K562 (cell line): ENCODE results near the gene AGPAT2. TPM values are rescaled to one million over a fixed set of nuclear protein-coding genes. Genes with fewer than 3 reads are reported as not detected.

Experiments
- CTCFL ChIP-seq: IDR thresholded peaks from 2 replicates; pipeline ENCODE4 v1.6.1; 2011; ENCODE audit warnings: borderline replicate concordance, low read depth, mild to moderate bottlenecking, moderate library complexity, low read length; ENCODE audit not compliant: insufficient read depth, poor library complexity, severe bottlenecking
- DIDO1 ChIP-seq: fragments of 450-650 bp; IDR thresholded peaks from 2 replicates; pipeline ENCODE4 v1.6.1; 2016; ENCODE audit warnings: low read depth, missing biosample characterization, missing genetic modification characterization
- DPF2 ChIP-seq: fragments of 450-650 bp; IDR thresholded peaks from 2 replicates; pipeline ENCODE4 v1.6.1; 2016
- ELK1 ChIP-seq: sonication (generic); formaldehyde crosslinking; IDR thresholded peaks from 2 replicates; pipeline ENCODE4 v1.8.1; 2022; ENCODE audit warnings: missing genetic modification reagents
- ETV1 ChIP-seq: fragments of 450-650 bp; conservative IDR thresholded peaks from 2 replicates; pipeline ENCODE4 v1.6.1; 2016; ENCODE audit warnings: missing genetic modification characterization, control low read depth, low read depth, missing compliant biosample characterization
- GATAD2B ChIP-seq: fragments of 450-650 bp; IDR thresholded peaks from 2 replicates; pipeline ENCODE4 v1.6.1; 2017; ENCODE audit warnings: mild to moderate bottlenecking, borderline replicate concordance
- JUN ChIP-seq, 2 experiments: sonication (generic) in 1 of 2; formaldehyde crosslinking in 1 of 2; IDR thresholded peaks; 2 replicates each; pipeline versions ENCODE4 v1.6.1 to v1.8.0; 2012 to 2022; ENCODE audit warnings: borderline replicate concordance in 2 of 2, mild to moderate bottlenecking in 2 of 2, improper control_type of control experiment in 1 of 2, low read depth in 1 of 2, low read length in 1 of 2, missing genetic modification reagents in 1 of 2
- MEF2A ChIP-seq: IDR thresholded peaks from 2 replicates; pipeline ENCODE4 v1.6.1; 2011; ENCODE audit warnings: low read depth, mild to moderate bottlenecking, low read length, moderate library complexity; ENCODE audit not compliant: control insufficient read depth
- MTA1 ChIP-seq: fragments of 450-650 bp; IDR thresholded peaks from 2 replicates; pipeline ENCODE4 v1.6.1; 2017; ENCODE audit warnings: borderline replicate concordance
- MYBL2 ChIP-seq, 2 experiments: fragments of 450-650 bp in 1 of 2; sonication (generic) in 1 of 2; formaldehyde crosslinking in 1 of 2; IDR thresholded peaks; 2 replicates each; pipeline versions ENCODE4 v1.6.1 to v1.8.1; 2017 to 2022; ENCODE audit warnings: borderline replicate concordance in 1 of 2, inconsistent platforms in 1 of 2, low read depth in 1 of 2, mild to moderate bottlenecking in 1 of 2, missing genetic modification reagents in 1 of 2, moderate library complexity in 1 of 2
- POLR2B ChIP-seq: fragments of 450-650 bp; IDR thresholded peaks from 2 replicates; pipeline ENCODE4 v1.6.1; 2018; ENCODE audit warnings: low read depth; ENCODE audit not compliant: partially characterized antibody
- SOX6 ChIP-seq: fragments of 450-650 bp; IDR thresholded peaks from 2 replicates; pipeline ENCODE4 v1.6.1; 2014; ENCODE audit warnings: mild to moderate bottlenecking
- SRSF1 ChIP-seq: fragments of 200-400 bp; formaldehyde crosslinking; IDR thresholded peaks from 2 replicates; pipeline ENCODE4 v1.6.1; 2017; ENCODE audit warnings: mild to moderate bottlenecking, low read depth, low read length, moderate library complexity
- SUPT5H ChIP-seq: fragments of 450-650 bp; IDR thresholded peaks from 2 replicates; pipeline ENCODE4 v1.6.1; 2016
- TAF9B ChIP-seq: fragments of 450-650 bp; IDR thresholded peaks from 2 replicates; pipeline ENCODE4 v1.6.1; 2018; ENCODE audit warnings: mild to moderate bottlenecking; ENCODE audit not compliant: partially characterized antibody
- THRB ChIP-seq: fragments of 450-650 bp; formaldehyde crosslinking; conservative IDR thresholded peaks from 2 replicates; pipeline ENCODE4 v1.4.0; 2022; ENCODE audit warnings: mild to moderate bottlenecking, missing genetic modification characterization
- ZBTB34 ChIP-seq: fragments of 250-450 bp; sonication (Bioruptor Pico); IDR thresholded peaks from 2 replicates; pipeline ENCODE4 v1.8.0; 2021; ENCODE audit warnings: mild to moderate bottlenecking, moderate library complexity
- ZNF12 ChIP-seq: sonication (generic); formaldehyde crosslinking; IDR thresholded peaks from 2 replicates; pipeline ENCODE4 v1.4.0; 2020; ENCODE audit warnings: mild to moderate bottlenecking, missing genetic modification reagents
- ZNF232 ChIP-seq: sonication (generic); formaldehyde crosslinking; IDR thresholded peaks from 2 replicates; pipeline ENCODE4 v1.8.0; 2022; ENCODE audit warnings: mild to moderate bottlenecking, missing genetic modification reagents
- ZNF239 ChIP-seq: fragments of 250-450 bp; sonication (Bioruptor Pico); IDR thresholded peaks from 2 replicates; pipeline ENCODE4 v1.4.0; 2020; ENCODE audit warnings: mild to moderate bottlenecking
- ZNF57 ChIP-seq: fragments of 450-650 bp; formaldehyde crosslinking; IDR thresholded peaks from 2 replicates; pipeline ENCODE4 v1.4.0; 2020; ENCODE audit warnings: mild to moderate bottlenecking, moderate library complexity
- polyA plus RNA-seq, 8 experiments: library from polyadenylated mRNA; depleted of rRNA in 4 of 8; stranded (reverse) in 5 of 8; unstranded in 3 of 8; fragments of >200 nt; fragmentation: Nextera tagmentation in 2 of 8; fragmentation: Illumina TruSeq in 1 of 8; extraction: Ambion mirVana in 2 of 8; extraction: Trizol in 1 of 8; gene quantifications; 2 replicates each; pipeline versions ENCODE4 v1.2.1 to v1.2.3, GENCODE V29; 2011 to 2014; ENCODE audit warnings: inconsistent platforms in 1 of 8, missing spikeins in 1 of 8
- total RNA-seq, 7 experiments: library from RNA; depleted of rRNA in 6 of 7; stranded (reverse); fragments of >200 nt in 6 of 7; fragmentation: Illumina TruSeq in 2 of 7; extraction: Trizol in 2 of 7; gene quantifications; 2 replicates each; pipeline versions ENCODE4 v1.2.1 to v1.2.3, GENCODE V29; 2011 to 2021; ENCODE audit warnings: low replicate concordance in 1 of 7

Gene AGPAT2
- total and polyA plus RNA-seq, 9 of the 15 experiments (the other 6 are each of a cell fraction or from before 2014, with no cell fraction given), result 0.13 to 54.5 (median 23.9) TPM

GRCh38 chr9:136726631-136727191, 39.5 kb upstream of the AGPAT2 start (continued):
- TF ChIP-seq THRB (CRISPR knock-in tag) (no peak), ZNF57 (CRISPR knock-in tag) (no peak), ETV1 (tag) (no peak), DIDO1 (tag) (no peak), JUN (IDR thresholded peaks at IDR 0.05; ENCODE audit: borderline replicate concordance, low read depth, low read length) (peak; percentile 21; the same call in 1 of the 2 replicates), JUN (CRISPR knock-in tag; IDR thresholded peaks at IDR 0.05; ENCODE audit: borderline replicate concordance) (no peak), GATAD2B (no peak), ZBTB34 (no peak), POLR2B (no peak), SUPT5H (no peak), MYBL2 (IDR thresholded peaks at IDR 0.05; ENCODE audit: low read depth) (no peak), MYBL2 (CRISPR knock-in tag; IDR thresholded peaks at IDR 0.05; ENCODE audit: borderline replicate concordance) (no peak), ELK1 (CRISPR knock-in tag) (no peak), CTCFL (peak; percentile 51), MTA1 (no peak), SRSF1 (no peak), ZNF239 (CRISPR knock-in tag) (no peak), SOX6 (no peak), ZNF12 (CRISPR knock-in tag) (no peak), ZNF232 (CRISPR knock-in tag) (0 out of 2 replicates have a peak, but pooled peaks have one; percentile 42), MEF2A (no peak), DPF2 (peak; percentile 44), TAF9B (no peak)
